ENCODE data around the gene ST6GALNAC6. TPM values are rescaled to one million over a fixed set of nuclear protein-coding genes. Genes with fewer than 3 reads are reported as not detected.

ST6GALNAC6 gene
- total and polyA plus RNA-seq, 4 donors: 28.3 to 59.8 (median 48.6) TPM

GRCh38 chr9:127943731-127944144 lies 44.3 kb upstream of the ST6GALNAC6 start:
- TF ChIP-seq CTCF (IDR thresholded peaks at IDR 0.05; ENCODE audit: control extremely low read depth, extremely low read depth): peak; percentile 89
- H3K27me3 ChIP-seq (ENCODE audit: control insufficient read depth in 3 of 3, insufficient read depth in 3 of 3, low read length in 2 of 3): no peaks in the 10 kb centered on the region
- no peaks in the 10 kb centered on the region for H3K9me3 ChIP-seq (ENCODE audit: control insufficient read depth in 4 of 4, insufficient read depth in 3 of 4, low read length in 3 of 4)
- H3K9ac ChIP-seq (ENCODE audit: insufficient read depth in 1 of 2, low read length in 2 of 2): no peak overlapping the region
- peaks cover 0 to 23% (median 5%) of the 10 kb centered on the region in 5 donors for H3K4me1 ChIP-seq (ENCODE audit: control insufficient read depth in 5 of 5, insufficient read depth in 5 of 5, low read length in 5 of 5)
- H3K27ac ChIP-seq (ENCODE audit: low read depth in 1 of 2, low read length in 1 of 2): no peak overlapping the region
- peak; percentile 78 for ATAC-seq (ENCODE audit: insufficient read depth, low FRiP score)
- H3K36me3 ChIP-seq (ENCODE audit: control insufficient read depth in 4 of 4, insufficient read depth in 4 of 4, low read length in 4 of 4): peaks cover 0 to 37% (median 20%) of the 10 kb centered on the region in 4 donors
- 30 to 38% methylated on average over 13 of the region's 13 CpGs for whole genome bisulfite sequencing, 2 donors
- peak; percentile 69 to 76 (median 70) for DNase-seq
- no peak overlapping the region for H3K4me3 ChIP-seq

- Histone ChIP-seq H3K4me1 (ENCODE audit: control insufficient read depth in 5 of 5, insufficient read depth in 5 of 5, low read length in 5 of 5) (peaks cover 0 to 27% (median 5%) of the 10 kb centered on the region in 5 donors), H3K27ac (ENCODE audit: low read depth in 1 of 2, low read length in 1 of 2) (peak overlapping the region in 1 of 2 donors; percentile 7), H3K9me3 (ENCODE audit: control insufficient read depth in 4 of 4, insufficient read depth in 3 of 4, low read length in 3 of 4) (no peaks in the 10 kb centered on the region), H3K27me3 (ENCODE audit: control insufficient read depth in 3 of 3, insufficient read depth in 3 of 3, low read length in 2 of 3) (no peaks in the 10 kb centered on the region), H3K9ac (ENCODE audit: insufficient read depth in 1 of 2, low read length in 2 of 2) (no peak overlapping the region), H3K4me3 (no peak overlapping the region), H3K36me3 (ENCODE audit: control insufficient read depth in 4 of 4, insufficient read depth in 4 of 4, low read length in 4 of 4) (peaks cover 0 to 37% (median 20%) of the 10 kb centered on the region in 4 donors)
- no peak for TF ChIP-seq CTCF (IDR thresholded peaks at IDR 0.05; ENCODE audit: control extremely low read depth, extremely low read depth)
- DNase-seq (no peak), ATAC-seq (ENCODE audit: insufficient read depth, low FRiP score) (no peak)
- WGBS, 2 donors: 72 to 73% methylated on average over 14 of the region's 14 CpGs
These were observed 43.7 kb upstream of the ST6GALNAC6 start for GRCh38 chr9:127943011-127943662.

DNA sequence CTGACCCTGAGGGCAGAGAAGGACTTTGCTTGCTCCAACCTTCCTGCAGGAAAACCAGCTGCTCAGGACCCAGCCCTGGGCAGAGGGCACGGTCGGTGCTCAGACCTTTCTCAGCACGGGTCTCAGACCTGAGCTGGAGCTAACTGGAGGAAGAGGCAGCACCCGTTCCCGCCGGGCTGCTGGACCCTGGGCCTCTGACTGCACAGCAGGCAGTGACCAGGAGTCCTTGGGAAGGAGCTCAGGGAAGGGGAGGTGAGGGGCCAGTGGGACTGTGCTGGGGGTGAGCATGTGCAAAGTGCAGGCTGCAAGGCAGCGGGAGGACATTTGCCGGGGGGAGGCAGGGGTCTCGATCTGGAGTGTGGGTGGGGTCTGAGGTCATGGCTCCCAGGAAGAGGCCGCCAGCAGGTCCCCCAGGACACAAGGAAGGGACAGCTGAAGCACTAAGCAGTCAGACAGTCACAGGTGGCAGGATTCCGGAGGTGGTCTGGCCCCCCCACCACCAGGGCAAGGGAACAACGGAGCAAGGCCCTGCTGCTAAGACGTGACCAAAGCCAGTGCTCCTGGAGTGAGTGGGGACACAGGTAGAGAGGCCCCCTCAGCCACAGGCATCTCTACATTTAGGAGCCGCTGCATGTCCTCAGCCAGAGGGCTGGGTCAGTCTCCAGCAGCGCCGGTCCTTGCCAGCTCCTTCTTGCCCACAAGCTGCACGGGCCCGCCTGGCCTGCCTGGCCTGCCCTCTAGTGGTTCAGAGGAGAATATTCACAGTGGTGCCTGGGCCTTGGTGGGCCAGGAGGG lies 43.0 kb upstream of the ST6GALNAC6 start:
- DNase-seq (peak; percentile 64 to 79 (median 76)), ATAC-seq (ENCODE audit: insufficient read depth, low FRiP score) (peak; percentile 77)
- peak overlapping the region in 1 of 2 donors; percentile 4 for H3K27ac ChIP-seq (ENCODE audit: low read depth in 1 of 2, low read length in 1 of 2)
- peaks cover 0 to 30% (median 5%) of the 10 kb centered on the region in 5 donors for H3K4me1 ChIP-seq (ENCODE audit: control insufficient read depth in 5 of 5, insufficient read depth in 5 of 5, low read length in 5 of 5)
- peak; percentile 80 for TF ChIP-seq CTCF (IDR thresholded peaks at IDR 0.05; ENCODE audit: control extremely low read depth, extremely low read depth)
- WGBS, 2 donors: 60 to 66% methylated on average over 18 of the region's 18 CpGs
- no peaks in the 10 kb centered on the region for H3K27me3 ChIP-seq (ENCODE audit: control insufficient read depth in 3 of 3, insufficient read depth in 3 of 3, low read length in 2 of 3)
- no peak overlapping the region for H3K9ac ChIP-seq (ENCODE audit: insufficient read depth in 1 of 2, low read length in 2 of 2)
- H3K9me3 ChIP-seq (ENCODE audit: control insufficient read depth in 4 of 4, insufficient read depth in 3 of 4, low read length in 3 of 4): no peaks in the 10 kb centered on the region
- H3K4me3 ChIP-seq: no peak overlapping the region
- peaks cover 0 to 34% (median 16%) of the 10 kb centered on the region in 4 donors for H3K36me3 ChIP-seq (ENCODE audit: control insufficient read depth in 4 of 4, insufficient read depth in 4 of 4, low read length in 4 of 4)
